ENCODE data around the gene ZXDC.

Gene ZXDC

GRCh38 chr3:126510308-126510910 is 34.7 kb upstream of the ZXDC start:
- DNase-seq, result no peak

- no peak for DNase-seq
Observed at GRCh38 chr3:126509597-126510307, 34.1 kb upstream of the ZXDC start.

- no peak for DNase-seq
Observed at GRCh38 chr3:126508564-126508964, 32.9 kb upstream of the ZXDC start.

DNA sequence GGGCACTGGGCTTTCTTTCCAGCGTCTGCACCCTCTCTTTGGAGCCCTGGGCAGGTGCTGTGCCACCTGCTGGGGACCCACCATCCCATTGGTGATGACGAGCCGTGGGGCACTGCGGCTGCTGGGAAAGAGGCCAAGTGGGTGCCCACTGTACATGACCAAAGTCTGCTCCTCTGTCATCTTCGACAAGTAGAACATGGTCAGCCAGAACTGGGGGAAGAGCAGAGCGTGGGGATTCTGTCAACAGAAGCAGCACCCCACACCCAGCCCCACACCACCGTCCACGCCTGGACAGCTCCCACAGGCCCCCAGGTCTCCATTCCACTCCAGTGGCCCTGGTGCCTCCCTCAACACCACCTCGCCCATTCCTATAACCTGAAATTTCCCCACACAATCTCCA is 32.2 kb upstream of the ZXDC start:
- no peak for DNase-seq

DNA sequence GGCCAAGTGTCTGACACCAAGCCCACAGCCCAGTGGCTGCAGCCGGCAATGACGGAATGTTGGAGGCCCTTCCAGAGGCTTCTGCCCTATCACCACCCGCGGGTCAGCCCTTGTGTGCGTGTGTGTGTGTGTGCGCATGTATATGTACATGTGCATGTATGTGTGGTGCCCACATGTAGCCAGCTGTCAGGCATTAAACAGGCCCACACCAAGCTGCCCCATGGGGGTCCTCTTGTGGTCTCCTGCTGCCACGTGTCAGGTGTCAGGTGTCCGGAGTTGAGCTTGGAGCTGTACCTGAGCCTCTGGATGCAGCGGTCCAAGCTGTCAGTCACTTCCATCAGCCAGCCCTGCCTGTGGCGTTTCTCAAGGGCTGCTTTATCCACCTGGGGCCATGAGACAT is 28.0 kb upstream of the ZXDC start:
- no peak for DNase-seq

DNA sequence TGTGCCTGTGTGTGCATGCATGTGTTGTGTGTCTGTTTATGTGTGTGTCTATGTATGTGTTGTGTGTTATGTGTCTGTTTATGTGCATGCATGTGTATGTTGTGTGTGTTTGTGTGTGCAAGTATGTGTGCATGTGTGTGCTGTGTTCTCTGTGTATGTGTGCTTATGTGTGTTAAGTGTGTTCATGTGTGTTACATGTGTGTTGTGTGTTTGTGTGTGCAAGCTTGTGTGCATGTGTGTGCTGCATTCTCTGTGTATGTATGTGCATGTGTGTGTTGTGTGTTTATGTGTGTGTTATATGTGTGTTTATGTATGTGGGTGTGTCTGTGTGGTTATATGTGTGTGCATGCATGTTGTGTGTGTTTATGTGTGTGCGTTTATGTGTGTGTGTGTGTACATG is 27.0 kb upstream of the ZXDC start:
- no peak for DNase-seq

DNA sequence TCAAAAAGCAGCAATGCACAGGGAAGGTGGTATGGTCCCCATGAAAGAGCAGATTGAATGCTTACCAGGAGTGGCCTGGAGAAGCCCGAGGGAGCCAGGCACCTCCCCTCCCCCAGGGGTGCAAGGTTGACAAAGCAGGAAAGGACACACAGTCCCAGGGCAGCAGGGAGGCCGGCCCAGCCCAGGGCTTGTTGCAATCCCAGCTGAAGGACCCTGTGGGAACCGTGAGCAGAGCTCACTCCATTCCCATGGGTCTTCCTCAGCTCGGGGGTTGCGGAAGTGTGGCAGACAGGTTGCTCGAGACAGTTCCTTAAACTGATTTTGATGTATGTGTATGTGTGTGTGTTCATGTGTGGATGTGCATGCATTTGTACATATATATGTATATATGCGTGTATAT is 26.0 kb upstream of the ZXDC start:
- no peak for DNase-seq

- DNase-seq, result no peak
Observed at GRCh38 chr3:126501054-126501453, 25.4 kb upstream of the ZXDC start.

DNA sequence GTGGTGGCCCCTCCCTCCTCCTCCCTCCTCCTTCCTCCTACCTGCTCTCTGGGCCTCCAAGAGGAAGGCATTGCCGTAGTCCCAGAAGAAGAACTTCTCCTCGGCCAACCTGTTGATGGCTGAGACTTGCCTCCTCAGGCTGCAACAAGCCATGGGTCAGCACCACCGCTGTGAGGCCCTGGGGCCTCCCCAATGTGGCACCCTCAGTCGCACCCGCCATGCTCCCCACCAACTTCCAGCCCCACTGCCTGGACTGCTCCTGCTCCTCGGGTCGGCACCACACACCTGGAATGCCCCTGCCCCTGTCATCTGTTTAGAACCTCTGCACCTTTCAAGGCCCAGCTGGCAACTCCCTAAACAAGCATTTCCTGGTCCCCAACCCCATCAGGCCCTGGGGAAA is 24.3 kb upstream of the ZXDC start:
- no peak for DNase-seq

- no peak for DNase-seq
Observed at GRCh38 chr3:126499401-126499800, 23.7 kb upstream of the ZXDC start.

- no peak for DNase-seq
Observed at GRCh38 chr3:126498929-126499328, 23.2 kb upstream of the ZXDC start.

DNA sequence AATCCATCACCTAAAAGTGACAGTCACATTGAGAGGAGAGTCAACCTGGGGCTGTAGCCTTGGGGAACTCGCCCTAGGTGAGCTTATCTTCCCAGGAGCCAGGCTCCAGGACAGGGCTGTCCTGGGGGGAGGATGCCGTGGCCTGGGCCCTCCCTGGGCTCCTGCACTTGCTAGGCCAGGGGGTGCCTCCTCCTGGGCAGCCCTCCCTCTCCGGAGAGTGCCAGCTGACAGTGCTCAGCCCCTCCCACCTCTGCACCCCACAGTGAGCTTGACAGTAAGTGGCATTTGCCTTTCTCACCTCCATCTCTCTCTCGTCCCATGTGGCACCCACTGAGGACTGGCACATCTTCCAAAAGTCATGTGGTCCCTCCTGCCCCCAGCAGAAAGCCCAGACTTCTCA is 22.8 kb upstream of the ZXDC start:
- DNase-seq, result no peak

- no peak for DNase-seq
Observed at GRCh38 chr3:126497956-126498355, 22.3 kb upstream of the ZXDC start.

DNA sequence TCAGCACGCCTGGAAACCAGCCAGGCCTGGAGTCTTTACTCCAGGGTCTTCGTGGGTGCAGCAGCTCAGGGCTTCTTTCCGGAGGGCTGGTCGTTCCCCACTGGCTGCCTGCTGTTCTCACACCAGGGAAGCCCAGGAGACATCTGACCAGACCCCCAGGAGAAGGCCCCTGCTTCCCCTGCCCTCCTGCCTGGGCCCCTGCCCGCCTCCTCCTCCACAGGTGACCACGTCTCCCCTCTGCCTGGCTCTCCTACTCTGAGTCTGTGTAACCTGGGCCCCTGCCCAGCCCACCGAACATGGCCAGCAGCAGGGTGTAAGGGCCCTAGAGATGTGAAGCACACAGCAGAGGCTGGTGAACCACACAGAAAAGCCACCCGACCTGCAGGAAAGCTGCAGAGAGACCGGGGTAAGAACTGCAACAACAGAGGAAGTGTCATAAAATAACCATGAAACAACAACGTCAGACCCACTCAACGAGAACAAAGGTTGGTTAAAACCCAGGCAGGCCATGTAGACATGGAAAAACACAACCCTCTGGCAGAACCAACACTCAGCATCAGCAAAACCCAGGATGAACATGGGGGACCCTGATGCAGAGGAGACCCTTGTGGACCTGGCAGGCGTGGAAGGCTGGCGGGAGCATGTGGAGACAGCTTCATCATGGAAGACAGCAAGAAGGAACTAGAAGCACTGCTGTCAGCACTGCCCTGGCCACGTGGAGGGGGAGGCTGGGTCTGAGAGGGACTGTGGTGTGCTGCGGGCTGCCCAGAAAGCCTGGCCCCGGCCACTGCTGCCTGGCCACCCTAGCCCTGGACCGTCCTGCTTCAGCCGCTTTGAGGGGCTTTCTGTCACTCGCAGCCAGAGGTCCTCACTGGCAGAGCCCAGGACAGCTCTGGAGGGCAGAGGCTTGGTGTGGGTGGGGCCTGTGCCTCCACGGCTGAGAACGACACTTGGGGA is 21.5 kb upstream of the ZXDC start:
- DNase-seq, result no peak

DNA sequence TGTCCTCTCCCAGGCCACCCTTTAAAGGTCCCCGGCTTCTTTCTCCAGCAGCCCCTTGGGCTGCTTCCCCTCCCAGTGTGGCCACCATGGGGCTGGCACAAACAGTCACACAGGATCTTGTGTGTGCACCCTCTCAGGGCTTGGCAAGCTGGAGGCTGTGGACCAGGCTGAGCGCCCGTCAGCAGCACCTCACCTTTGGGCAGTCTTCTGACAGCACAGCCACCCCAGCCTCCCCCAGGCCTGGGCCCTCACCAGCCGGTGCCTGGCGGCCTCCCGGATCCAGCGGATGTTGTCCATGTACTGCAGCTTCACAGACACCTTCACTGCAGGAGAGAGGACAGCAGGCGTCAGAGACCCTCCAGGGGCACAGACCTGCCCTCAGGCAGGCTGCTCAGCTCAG is 20.1 kb upstream of the ZXDC start:
- DNase-seq, result no peak

DNA sequence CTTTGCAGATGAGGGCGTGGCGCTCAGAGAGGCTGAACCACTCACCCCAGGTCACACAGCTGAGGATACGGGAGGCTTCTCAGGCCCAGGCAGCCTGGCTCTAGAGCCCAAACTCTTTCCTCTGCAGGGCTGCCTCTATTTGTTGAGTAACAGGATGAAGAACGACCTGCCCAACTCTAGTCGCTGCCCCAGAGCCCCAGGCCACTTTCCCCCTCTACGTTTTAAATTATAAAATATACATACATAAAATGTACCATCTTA is 19.2 kb upstream of the ZXDC start:
- DNase-seq, result no peak

GRCh38 chr3:126494204-126494969 is 18.7 kb upstream of the ZXDC start:
- DNase-seq, result no peak

- no peak for DNase-seq
Observed at GRCh38 chr3:126493739-126494138, 18.0 kb upstream of the ZXDC start.

- no peak for DNase-seq
Observed at GRCh38 chr3:126493051-126493450, 17.4 kb upstream of the ZXDC start.

- DNase-seq, result no peak
Observed at GRCh38 chr3:126491221-126492013, 15.7 kb upstream of the ZXDC start.

DNA sequence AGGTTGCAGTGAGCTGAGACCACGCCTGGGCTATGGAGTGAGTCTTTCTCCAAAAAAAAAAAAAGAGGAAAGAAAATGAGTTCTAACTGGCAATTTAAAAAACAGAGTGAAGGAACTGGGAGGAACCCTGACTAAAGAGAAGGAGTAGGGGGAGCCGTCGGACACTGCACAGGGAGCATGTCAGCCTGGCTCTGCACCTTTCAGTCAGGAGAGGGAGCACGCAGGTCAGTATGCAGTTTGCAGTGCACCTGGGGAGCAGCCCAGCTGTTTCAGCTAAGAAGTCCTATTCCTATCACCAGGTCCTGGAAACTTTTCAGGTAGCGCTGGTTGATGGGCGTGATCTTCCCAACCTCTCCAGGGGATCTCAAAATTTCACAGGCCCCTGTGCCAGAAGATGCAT is 14.9 kb upstream of the ZXDC start:
- DNase-seq, result no peak

GRCh38 chr3:126488886-126489569 is 13.3 kb upstream of the ZXDC start:
- DNase-seq, result no peak

All from central memory CD4-positive, alpha-beta T cell (primary cell).